Right renal cortex interstitium (tissue), 3 donors: Measurements from ENCODE around the gene STAMBP. TPM values are rescaled to one million over a fixed set of nuclear protein-coding genes. Genes with fewer than 3 reads are reported as not detected.

Source experiments
- DNase-seq, 3 donors: peaks; one replicate each; pipeline ENCODE4 v3.0.0-alpha.2; 2013; ENCODE audit warnings: low read depth in 3 of 3, low spot score in 2 of 3
- polyA plus RNA-seq, 3 donors: library from polyadenylated mRNA; unstranded; fragments of 120-200 nt; gene quantifications; one replicate each; pipeline ENCODE4 v1.2.1, GENCODE V29; 2013; ENCODE audit not compliant: insufficient read length in 3 of 3

The STAMBP gene
- polyA plus RNA-seq, 3 donors, result 62.4 to 69.3 (median 64.2) TPM

- DNase-seq, result no peak
Measured at GRCh38 chr2:73922681-73923080, 93.9 kb downstream of the STAMBP start.

Other genes starting within 250 kb of the STAMBP start
- gene NAT8, start 186.5 kb upstream of the STAMBP start, polyA plus RNA-seq, result 10 to 100 TPM; 23.9 to 27.5 (median 26.7) TPM
- 10 to 100 TPM; 71.6 to 87.9 (median 78.6) TPM for gene TPRKB, start 91.6 kb upstream of the STAMBP start, polyA plus RNA-seq
- gene DUSP11, start 48.9 kb upstream of the STAMBP start, polyA plus RNA-seq, result 10 to 100 TPM; 32.3 to 33.8 (median 33.3) TPM
- not detected for gene C2orf78, start 44.8 kb upstream of the STAMBP start, polyA plus RNA-seq
- gene ACTG2, start 64.0 kb downstream of the STAMBP start, polyA plus RNA-seq, result under 1 TPM; 0.64 to 0.93 (median 0.65) TPM
- 10 to 100 TPM; 59.3 to 66.9 (median 61.7) TPM for gene DGUOK, start 97.9 kb downstream of the STAMBP start, polyA plus RNA-seq
- 10 to 100 TPM; 22.3 to 22.9 (median 22.6) TPM for gene TET3, start 155.9 kb downstream of the STAMBP start, polyA plus RNA-seq